OCI-LY7 (cell line): Measurements from ENCODE around the gene PARP14.

Experiments
- EZH2phosphoT487 ChIP-seq: fragments of 200-600 bp; sonication (generic); IDR thresholded peaks from 2 replicates; pipeline ENCODE4 v1.6.1; 2018; ENCODE audit warnings: low read depth, borderline replicate concordance, mild to moderate bottlenecking, mixed run types, antibody characterized with exemption, low read length, moderate library complexity, mixed read lengths
- TF ChIP-seq, protein P1 (sequence below): fragments of 200-600 bp; sonication (generic); conservative IDR thresholded peaks from 2 replicates; pipeline ENCODE4 v1.5.1; 2014; ENCODE audit warnings: mild to moderate bottlenecking, antibody characterized with exemption, low read length, moderate library complexity, mixed read lengths

GRCh38 chr3:122681284-122681973, 790 bp downstream of the PARP14 start:
- TF ChIP-seq, protein P1, sequence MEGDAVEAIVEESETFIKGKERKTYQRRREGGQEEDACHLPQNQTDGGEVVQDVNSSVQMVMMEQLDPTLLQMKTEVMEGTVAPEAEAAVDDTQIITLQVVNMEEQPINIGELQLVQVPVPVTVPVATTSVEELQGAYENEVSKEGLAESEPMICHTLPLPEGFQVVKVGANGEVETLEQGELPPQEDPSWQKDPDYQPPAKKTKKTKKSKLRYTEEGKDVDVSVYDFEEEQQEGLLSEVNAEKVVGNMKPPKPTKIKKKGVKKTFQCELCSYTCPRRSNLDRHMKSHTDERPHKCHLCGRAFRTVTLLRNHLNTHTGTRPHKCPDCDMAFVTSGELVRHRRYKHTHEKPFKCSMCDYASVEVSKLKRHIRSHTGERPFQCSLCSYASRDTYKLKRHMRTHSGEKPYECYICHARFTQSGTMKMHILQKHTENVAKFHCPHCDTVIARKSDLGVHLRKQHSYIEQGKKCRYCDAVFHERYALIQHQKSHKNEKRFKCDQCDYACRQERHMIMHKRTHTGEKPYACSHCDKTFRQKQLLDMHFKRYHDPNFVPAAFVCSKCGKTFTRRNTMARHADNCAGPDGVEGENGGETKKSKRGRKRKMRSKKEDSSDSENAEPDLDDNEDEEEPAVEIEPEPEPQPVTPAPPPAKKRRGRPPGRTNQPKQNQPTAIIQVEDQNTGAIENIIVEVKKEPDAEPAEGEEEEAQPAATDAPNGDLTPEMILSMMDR: no peak
- no peak for TF ChIP-seq EZH2phosphoT487
